Mesothelial cell of epicardium (in vitro differentiated cells): ENCODE data around the gene FOSL1. TPM values are rescaled to one million over a fixed set of nuclear protein-coding genes. Genes with fewer than 3 reads are reported as not detected.

ENCODE experiments used
- DNase-seq, 2 experiments: peaks; one replicate each; pipeline ENCODE4 v3.0.0; 2021; ENCODE audit warnings: low spot score in 2 of 2; ENCODE audit not compliant: unreplicated experiment in 2 of 2
- H3K27ac Mint-ChIP-seq: 2 replicates; pipeline ENCODE4 v1.8.0; 2021; ENCODE audit warnings: mixed read lengths
- H3K27me3 Mint-ChIP-seq: 2 replicates; pipeline ENCODE4 v1.8.0; 2021; ENCODE audit warnings: low read depth, mixed read lengths
- H3K36me3 Mint-ChIP-seq: 2 replicates; pipeline ENCODE4 v1.8.0; 2021; ENCODE audit warnings: mixed read lengths
- H3K4me1 Mint-ChIP-seq: 2 replicates; pipeline ENCODE4 v1.8.0; 2021; ENCODE audit warnings: mixed read lengths
- H3K4me3 Mint-ChIP-seq: 2 replicates; pipeline ENCODE4 v1.8.0; 2021; ENCODE audit warnings: mild to moderate bottlenecking, moderate library complexity, mixed read lengths
- H3K9me3 Mint-ChIP-seq: 2 replicates; pipeline ENCODE4 v1.8.0; 2021; ENCODE audit warnings: mixed read lengths
- total RNA-seq: library from RNA; stranded (reverse); gene quantifications from 3 replicates; pipeline ENCODE4 v1.2.1, GENCODE V29; 2021
- TF ChIP-seq, protein P1 (sequence below): fragments of 200-600 bp; sonication (generic); IDR thresholded peaks from one replicate; pipeline ENCODE4 v1.5.0; 2021; ENCODE audit warnings: antibody characterized with exemption; ENCODE audit not compliant: unreplicated experiment

Gene FOSL1
- total RNA-seq, 1 donor from 2014 or later, result 3.1 TPM

GRCh38 chr11:65900899-65901180 is 652 bp upstream of the FOSL1 start:
- DNase-seq, result no peak
- Mint-ChIP-seq H3K4me1 (peaks cover 3% of the 10 kb centered on the region), H3K27ac (no peak overlapping the region), H3K36me3 (no peaks in the 10 kb centered on the region), H3K27me3 (peaks cover 78% of the 10 kb centered on the region), H3K9me3 (no peaks in the 10 kb centered on the region), H3K4me3 (peak overlapping the region; percentile 59)
- TF ChIP-seq, protein P1, sequence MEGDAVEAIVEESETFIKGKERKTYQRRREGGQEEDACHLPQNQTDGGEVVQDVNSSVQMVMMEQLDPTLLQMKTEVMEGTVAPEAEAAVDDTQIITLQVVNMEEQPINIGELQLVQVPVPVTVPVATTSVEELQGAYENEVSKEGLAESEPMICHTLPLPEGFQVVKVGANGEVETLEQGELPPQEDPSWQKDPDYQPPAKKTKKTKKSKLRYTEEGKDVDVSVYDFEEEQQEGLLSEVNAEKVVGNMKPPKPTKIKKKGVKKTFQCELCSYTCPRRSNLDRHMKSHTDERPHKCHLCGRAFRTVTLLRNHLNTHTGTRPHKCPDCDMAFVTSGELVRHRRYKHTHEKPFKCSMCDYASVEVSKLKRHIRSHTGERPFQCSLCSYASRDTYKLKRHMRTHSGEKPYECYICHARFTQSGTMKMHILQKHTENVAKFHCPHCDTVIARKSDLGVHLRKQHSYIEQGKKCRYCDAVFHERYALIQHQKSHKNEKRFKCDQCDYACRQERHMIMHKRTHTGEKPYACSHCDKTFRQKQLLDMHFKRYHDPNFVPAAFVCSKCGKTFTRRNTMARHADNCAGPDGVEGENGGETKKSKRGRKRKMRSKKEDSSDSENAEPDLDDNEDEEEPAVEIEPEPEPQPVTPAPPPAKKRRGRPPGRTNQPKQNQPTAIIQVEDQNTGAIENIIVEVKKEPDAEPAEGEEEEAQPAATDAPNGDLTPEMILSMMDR, result no peak

GRCh38 chr11:65899356-65900124 is 648 bp downstream of the FOSL1 start:
- DNase-seq, result no peak

DNA sequence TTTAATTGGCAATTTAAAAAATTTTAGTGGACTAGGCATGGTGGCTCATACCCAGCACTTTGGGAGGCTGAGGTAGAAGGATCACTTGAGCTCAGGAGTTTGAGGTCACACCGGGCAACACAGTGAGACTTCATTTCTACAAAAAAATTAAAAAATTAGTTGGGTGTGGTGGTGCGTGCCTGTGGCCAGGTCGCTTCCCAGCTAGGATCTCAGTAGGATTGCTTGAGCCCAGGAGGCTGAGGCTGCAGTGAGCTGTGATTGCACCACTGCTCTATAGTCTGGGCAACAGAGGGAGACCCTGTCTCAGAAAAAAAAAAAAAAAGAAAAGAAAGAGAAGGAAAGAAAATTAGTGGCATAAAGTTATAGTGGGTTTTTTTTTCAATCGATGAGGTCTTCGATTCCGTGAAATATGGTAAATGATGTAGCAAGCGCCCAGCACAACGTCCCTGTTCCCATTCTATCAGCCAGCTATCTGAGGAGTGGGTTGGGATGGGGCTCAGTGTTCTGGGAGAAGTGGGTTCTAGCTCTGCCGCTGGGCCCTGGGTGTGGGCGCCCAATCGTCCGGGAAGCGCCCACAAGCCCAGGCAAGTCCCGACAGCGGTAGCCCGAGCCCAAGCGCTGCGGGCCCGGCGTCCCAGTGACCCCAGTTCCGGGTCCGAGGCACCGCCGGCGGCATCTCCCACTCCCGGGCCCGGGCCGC is 1.4 kb downstream of the FOSL1 start:
- TF ChIP-seq, protein P1, result no peak
- peak overlapping the region; percentile 62 for H3K4me3 Mint-ChIP-seq
- no peaks in the 10 kb centered on the region for H3K9me3 Mint-ChIP-seq
- peaks cover 3% of the 10 kb centered on the region for H3K4me1 Mint-ChIP-seq
- peaks cover 81% of the 10 kb centered on the region for H3K27me3 Mint-ChIP-seq
- no peak for DNase-seq
- peak overlapping the region; percentile 53 for H3K27ac Mint-ChIP-seq
- H3K36me3 Mint-ChIP-seq, result no peaks in the 10 kb centered on the region

More at GRCh38 chr11:65899356-65900124, 648 bp downstream of the FOSL1 start:
- Mint-ChIP-seq H3K27ac (no peak overlapping the region), H3K9me3 (no peaks in the 10 kb centered on the region), H3K27me3 (peaks cover 85% of the 10 kb centered on the region), H3K36me3 (no peaks in the 10 kb centered on the region), H3K4me1 (peaks cover 3% of the 10 kb centered on the region), H3K4me3 (peak overlapping the region; percentile 50)
- TF ChIP-seq, protein P1, result no peak

GRCh38 chr11:65897020-65897471 is 3.1 kb downstream of the FOSL1 start:
- H3K27me3 Mint-ChIP-seq, result peaks cover 70% of the 10 kb centered on the region
- H3K4me1 Mint-ChIP-seq, result peaks cover 11% of the 10 kb centered on the region
- H3K4me3 Mint-ChIP-seq, result no peak overlapping the region
- H3K27ac Mint-ChIP-seq, result no peak overlapping the region
- no peak for DNase-seq
- no peaks in the 10 kb centered on the region for H3K9me3 Mint-ChIP-seq
- H3K36me3 Mint-ChIP-seq, result no peaks in the 10 kb centered on the region
- TF ChIP-seq, protein P1, result no peak

DNA sequence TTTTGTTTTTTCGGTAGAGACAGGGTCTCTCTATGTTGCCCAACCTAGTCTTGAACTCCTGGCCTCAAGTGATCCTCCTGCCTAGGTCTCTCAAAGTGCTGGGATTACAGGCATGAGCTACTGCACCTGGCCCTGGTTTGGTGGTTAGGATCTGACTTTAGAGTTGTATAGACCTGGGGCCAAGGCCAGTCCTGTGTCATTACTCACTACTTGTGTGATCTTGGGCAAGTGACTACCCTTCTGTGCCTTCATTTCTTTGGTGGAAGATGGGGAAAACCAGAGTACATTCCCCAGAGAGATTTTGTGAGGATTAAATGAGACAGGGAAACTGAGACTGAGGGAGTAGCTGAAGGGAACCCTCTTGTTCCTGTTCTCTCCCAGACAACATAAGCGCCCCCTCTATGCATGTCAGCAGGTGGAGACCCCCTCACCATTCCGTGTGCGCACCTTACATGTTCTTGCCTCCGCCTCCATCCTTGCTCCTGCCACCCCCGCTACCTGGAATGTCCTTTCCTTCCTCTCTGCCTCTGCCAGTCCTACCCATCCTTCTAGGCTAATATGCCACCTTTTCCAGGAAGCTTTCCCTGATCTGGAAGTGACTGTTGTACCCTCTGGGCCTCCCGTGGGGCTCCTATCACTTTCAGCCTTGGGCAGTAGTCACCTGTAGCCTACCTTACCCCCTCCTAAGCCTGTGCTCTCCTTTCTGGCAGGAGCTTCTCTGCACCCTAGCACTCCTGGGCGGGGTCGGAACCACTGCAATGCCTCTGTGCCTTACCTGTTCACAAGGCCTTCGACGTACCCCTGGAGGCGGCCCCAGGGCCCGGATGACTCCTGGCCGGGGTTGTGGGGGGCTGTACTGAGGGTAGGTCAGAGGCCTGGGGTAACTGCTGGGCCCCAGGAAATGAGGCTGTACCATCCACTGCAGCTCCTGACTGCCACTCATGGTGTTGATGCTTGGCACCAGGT is 3.9 kb downstream of the FOSL1 start:
- Mint-ChIP-seq H3K9me3 (no peaks in the 10 kb centered on the region), H3K36me3 (no peaks in the 10 kb centered on the region), H3K27me3 (peaks cover 63% of the 10 kb centered on the region), H3K27ac (no peak overlapping the region), H3K4me3 (no peak overlapping the region), H3K4me1 (peaks cover 13% of the 10 kb centered on the region)
- TF ChIP-seq, protein P1, result no peak
- DNase-seq, result no peak
